PC-3 (cell line): ENCODE results near the gene HOOK2. TPM values are rescaled to one million over a fixed set of nuclear protein-coding genes. Genes with fewer than 3 reads are reported as not detected.
"Not testable (repeated sequence)": the region's sequence is repeated elsewhere in the genome, so short reads cannot be mapped to it uniquely, and the experiment has no call there.

ENCODE experiments used
- ATAC-seq: fragments of 200-7000 bp; cut with Tn5 transposase; 2 replicates; pipeline ENCODE4 v1.9.1; 2020; ENCODE audit warnings: mild to moderate bottlenecking, moderate library complexity
- BruUV-seq: library from RNA; stranded (reverse); fragments of 400-500 nt; replicated peaks from 2 replicates; lab custom pipeline; 2021; lab: Mats Ljungman, UMichigan
- CTCF ChIA-PET: fragments of 300-600 bp; sonication (Branson Sonifier 250); formaldehyde crosslinking; loops from one replicate; lab custom pipeline; 2022; ENCODE audit warnings: antibody characterized with exemption; lab: Charles Lee
- POLR2A ChIA-PET: fragments of 300-600 bp; sonication (Branson Sonifier 250); formaldehyde crosslinking; loops from one replicate; lab custom pipeline; 2022; ENCODE audit warnings: antibody characterized with exemption; ENCODE audit not compliant: unreplicated experiment; lab: Charles Lee
- DNase-seq: peaks from one replicate; pipeline ENCODE4 v3.0.0-alpha.2; 2015
- H2AFZ ChIP-seq: fragments of 300-600 bp; sonication (generic); 2 replicates; pipeline ENCODE4 v1.6.0; 2016; ENCODE audit warnings: antibody characterized with exemption, low read length
- H3F3A ChIP-seq: fragments of 300-600 bp; sonication (generic); one replicate; pipeline ENCODE4 v1.6.0; 2017; ENCODE audit warnings: antibody characterized with exemption, low read length, control low read depth, mild to moderate bottlenecking; ENCODE audit not compliant: unreplicated experiment
- H3K27ac ChIP-seq: fragments of 300-600 bp; sonication (generic); 2 replicates; pipeline ENCODE4 v1.5.1; 2016; ENCODE audit warnings: mild to moderate bottlenecking, low read length
- H3K27me3 ChIP-seq: fragments of 300-600 bp; sonication (generic); 2 replicates; pipeline ENCODE4 v1.6.1; 2016; ENCODE audit warnings: low read length, mixed read lengths
- H3K36me3 ChIP-seq: fragments of 300-600 bp; sonication (generic); 2 replicates; pipeline ENCODE4 v1.6.1; 2016; ENCODE audit warnings: low read depth, mixed run types, low read length, mixed read lengths
- H3K4me1 ChIP-seq: fragments of 300-600 bp; sonication (generic); 2 replicates; pipeline ENCODE4 v1.5.1; 2016; ENCODE audit warnings: low read length; ENCODE audit not compliant: insufficient read depth
- H3K4me2 ChIP-seq: fragments of 300-600 bp; sonication (generic); 2 replicates; pipeline ENCODE4 v1.6.0; 2016; ENCODE audit warnings: low read length
- H3K4me3 ChIP-seq: fragments of 300-600 bp; sonication (generic); 2 replicates; pipeline ENCODE4 v1.5.1; 2016; ENCODE audit warnings: mild to moderate bottlenecking, low read length, mixed read lengths
- H3K79me2 ChIP-seq: fragments of 300-600 bp; sonication (generic); 2 replicates; pipeline ENCODE4 v1.6.1; 2017; ENCODE audit warnings: low read length, mixed read lengths
- H3K9ac ChIP-seq: fragments of 300-600 bp; sonication (generic); 2 replicates; pipeline ENCODE4 v1.6.0; 2016; ENCODE audit warnings: mild to moderate bottlenecking, low read length
- H3K9me2 ChIP-seq: fragments of 300-600 bp; sonication (generic); replicated peaks from 2 replicates; pipeline ENCODE4 v1.6.1; 2016; ENCODE audit warnings: mixed run types, low read length, mixed read lengths
- H3K9me3 ChIP-seq: fragments of 300-600 bp; sonication (generic); 2 replicates; pipeline ENCODE4 v1.6.1; 2016; ENCODE audit warnings: low read length, mixed read lengths
- H4K20me1 ChIP-seq: fragments of 300-600 bp; sonication (generic); 2 replicates; pipeline ENCODE4 v1.6.1; 2016; ENCODE audit warnings: low read length, mixed read lengths
- CTCF ChIP-seq: fragments of 300-600 bp; sonication (generic); conservative IDR thresholded peaks from 2 replicates; pipeline ENCODE4 v1.5.1; 2017; ENCODE audit warnings: antibody characterized with exemption, low read depth, mild to moderate bottlenecking, low read length
- EZH2 ChIP-seq: fragments of 300-600 bp; sonication (generic); IDR thresholded peaks from one replicate; pipeline ENCODE4 v1.6.1; 2017; ENCODE audit warnings: antibody characterized with exemption, mild to moderate bottlenecking, low read length; ENCODE audit not compliant: unreplicated experiment
- EZH2phosphoT487 ChIP-seq: fragments of 300-600 bp; sonication (generic); IDR thresholded peaks from 2 replicates; pipeline ENCODE4 v1.6.1; 2018; ENCODE audit warnings: mild to moderate bottlenecking, antibody characterized with exemption, low read length, borderline replicate concordance
- intact Hi-C: fragments of 100-400 bp; cut with micrococcal nuclease; formaldehyde crosslinking; loops from 2 replicates; pipeline ENCODE4 v1.9.0; 2023
- total RNA-seq: library from RNA; depleted of rRNA; stranded (reverse); fragments of >200 nt; gene quantifications from 2 replicates; pipeline ENCODE4 v1.2.3, GENCODE V29; 2014

The HOOK2 gene
- total RNA-seq, 1 experiment from 2014 or later: 95.2 TPM

- Histone ChIP-seq H3K4me1 (peaks cover 14% of the 10 kb centered on the region), H3K9me3 (no peaks in the 10 kb centered on the region), H3K79me2 (peaks cover 53% of the 10 kb centered on the region), H3K27ac (no peak overlapping the region), H3K27me3 (no peaks in the 10 kb centered on the region), H3K9ac (no peak overlapping the region), H3K36me3 (peaks cover 39% of the 10 kb centered on the region), H3K4me2 (no peak overlapping the region), H3K4me3 (no peak overlapping the region), H3F3A (peaks cover 10% of the 10 kb centered on the region), H3K9me2 (no peaks in the 10 kb centered on the region), H2AFZ (no peak overlapping the region), H4K20me1 (peaks cover 26% of the 10 kb centered on the region)
- no TSS peak for BruUV-seq
- ChIA-PET POLR2A (no interaction called here), CTCF (no interaction called here)
- ATAC-seq (no peak), DNase-seq (no peak)
- intact Hi-C loops: no loop called here
- TF ChIP-seq CTCF (no peak), EZH2phosphoT487 (no peak), EZH2 (no peak)
Observed at GRCh38 chr19:12730064-12730463, 45.3 kb downstream of the HOOK2 start.

- no peak overlapping the region for H3K4me2 ChIP-seq
- H3K9ac ChIP-seq: no peak overlapping the region
- no TSS peak for BruUV-seq
- ATAC-seq (peak; percentile 6; the same call in 1 of the 2 replicates), DNase-seq (no peak)
- H3K4me1 ChIP-seq: peaks cover 21% of the 10 kb centered on the region
- peaks cover 39% of the 10 kb centered on the region for H3K36me3 ChIP-seq
- ChIA-PET CTCF (no interaction called here), POLR2A (no interaction called here)
- H3K9me2 ChIP-seq: no peaks in the 10 kb centered on the region
- no peak overlapping the region for H3K4me3 ChIP-seq
- H4K20me1 ChIP-seq: peaks cover 14% of the 10 kb centered on the region
- H3K27me3 ChIP-seq: no peaks in the 10 kb centered on the region
- TF ChIP-seq EZH2 (no peak), CTCF (no peak), EZH2phosphoT487 (no peak)
- H3K79me2 ChIP-seq: peaks cover 51% of the 10 kb centered on the region
- no peak overlapping the region for H2AFZ ChIP-seq
- H3F3A ChIP-seq: peaks cover 10% of the 10 kb centered on the region
- intact Hi-C loops: no loop called here
- H3K9me3 ChIP-seq: no peaks in the 10 kb centered on the region
- H3K27ac ChIP-seq: no peak overlapping the region
Observed at GRCh38 chr19:12727745-12728433, 47.5 kb downstream of the HOOK2 start.

- ChIA-PET POLR2A (no interaction called here), CTCF (interaction anchor here (0.7 kb wide), 1 partner anchor 31 kb away, joined by 7 read pairs; no protein-coding TSS in a partner anchor)
- H3K9me3 ChIP-seq: no peaks in the 10 kb centered on the region
- intact Hi-C loops: no loop called here
- TF ChIP-seq EZH2: no peak
- TF ChIP-seq CTCF: no peak
- no peak for TF ChIP-seq EZH2phosphoT487
- DNase-seq (no peak), ATAC-seq (no peak)
- H3K4me1 ChIP-seq: peaks cover 13% of the 10 kb centered on the region; the same call in 1 of the 2 replicates
- H3K4me2 ChIP-seq: no peak overlapping the region
- H3K9me2 ChIP-seq: no peaks in the 10 kb centered on the region
- H3K27me3 ChIP-seq: no peaks in the 10 kb centered on the region
- no peak overlapping the region for H3K27ac ChIP-seq
- H2AFZ ChIP-seq: no peak overlapping the region
- H3K9ac ChIP-seq: no peak overlapping the region
- peaks cover 6% of the 10 kb centered on the region; the same call in 1 of the 2 replicates for H4K20me1 ChIP-seq
- peaks cover 10% of the 10 kb centered on the region for H3F3A ChIP-seq
- no peak overlapping the region for H3K4me3 ChIP-seq
- BruUV-seq: no TSS peak
- H3K36me3 ChIP-seq: peaks cover 35% of the 10 kb centered on the region
- H3K79me2 ChIP-seq: peaks cover 48% of the 10 kb centered on the region
Observed at GRCh38 chr19:12726988-12727316, 48.4 kb downstream of the HOOK2 start.

- DNase-seq, ATAC-seq, H3K27me3 ChIP-seq, H3K4me2 ChIP-seq, BruUV-seq, intact Hi-C loops, H4K20me1 ChIP-seq, H3K27ac ChIP-seq, H3K4me3 ChIP-seq, H2AFZ ChIP-seq, H3K9me2 ChIP-seq, H3K9me3 ChIP-seq, H3K9ac ChIP-seq, POLR2A ChIA-PET: not testable (repeated sequence)
- Histone ChIP-seq H3K36me3 (peaks cover 24% of the 10 kb centered on the region), H3K79me2 (peaks cover 48% of the 10 kb centered on the region), H3K4me1 (peaks cover 13% of the 10 kb centered on the region; the same call in 1 of the 2 replicates), H3F3A (peaks cover 10% of the 10 kb centered on the region)
- CTCF ChIA-PET: interaction anchor here (0.6 kb wide), 1 partner anchor 10 kb away, joined by 3 read pairs; no protein-coding TSS in a partner anchor
Observed at GRCh38 chr19:12725612-12726011, 49.7 kb downstream of the HOOK2 start.
